ENCODE measurements around the gene SHROOM3. TPM values are rescaled to one million over a fixed set of nuclear protein-coding genes. Genes with fewer than 3 reads are reported as not detected.

Gene SHROOM3
- total and polyA plus RNA-seq, 2 of the 13 experiments (the other 11 are each of a cell fraction or from before 2014, with no cell fraction given) = 0.01 TPM; not detected in 1

GRCh38 chr4:76811604-76812412 lies 376.8 kb downstream of the SHROOM3 start:
- Histone ChIP-seq H3K9me3 (ENCODE audit: low read length) (peaks cover 13% of the 10 kb centered on the region), H3K79me2 (ENCODE audit: insufficient read depth, low read length) (no peaks in the 10 kb centered on the region), H3K4me3 (replicated peaks in 1 of 3; ENCODE audit: insufficient read depth in 1 of 3, low read depth in 2 of 3, low read length in 3 of 3) (no peak overlapping the region), H3K9ac (ENCODE audit: insufficient read depth, low read depth, low read length) (no peak overlapping the region), H3K27me3 (ENCODE audit: control insufficient read depth in 1 of 2, insufficient read depth in 2 of 2, low read length in 2 of 2) (no peaks in the 10 kb centered on the region), H3K4me1 (ENCODE audit: insufficient read depth, low read length) (peaks cover 18% of the 10 kb centered on the region), H3K4me2 (ENCODE audit: low read depth, low read length) (no peak overlapping the region), H3K36me3 (replicated peaks in 1 of 2; ENCODE audit: control insufficient read depth in 1 of 2, insufficient read depth in 2 of 2, low read length in 2 of 2) (no peaks in the 10 kb centered on the region), H4K20me1 (ENCODE audit: insufficient read depth, low read length) (no peaks in the 10 kb centered on the region), H3K27ac (ENCODE audit: extremely low read length, insufficient read depth, low read length) (no peak overlapping the region), H2AFZ (ENCODE audit: low read length) (no peak overlapping the region)
- no peak for DNase-seq (ENCODE audit: low spot score)
- no peak for TF ChIP-seq SIN3B (IDR thresholded peaks at IDR 0.05; ENCODE audit: low read length)
- no peak for TF ChIP-seq CREBL2 (CRISPR knock-in tag; IDR thresholded peaks at IDR 0.05; ENCODE audit: borderline replicate concordance)
- no peak for TF ChIP-seq ARNT2 (CRISPR knock-in tag; IDR thresholded peaks at IDR 0.05; ENCODE audit: low read depth)
- TF ChIP-seq ZNF431 (CRISPR knock-in tag; IDR thresholded peaks at IDR 0.05; ENCODE audit: borderline replicate concordance, low read depth) = no peak
- no peak for TF ChIP-seq ZMYM4 (CRISPR knock-in tag; IDR thresholded peaks at IDR 0.05)
- no peak for TF ChIP-seq DMTF1 (CRISPR knock-in tag; IDR thresholded peaks at IDR 0.05)
- TF ChIP-seq ZNF672 (CRISPR knock-in tag; IDR thresholded peaks at IDR 0.05) = no peak
- TF ChIP-seq ZZZ3 (CRISPR knock-in tag; IDR thresholded peaks at IDR 0.05; ENCODE audit: borderline replicate concordance) = no peak
- no peak for TF ChIP-seq ZNF883 (CRISPR knock-in tag; IDR thresholded peaks at IDR 0.05; ENCODE audit: not compliant biosample characterization)
- TF ChIP-seq ZSCAN30 (CRISPR knock-in tag; IDR thresholded peaks at IDR 0.05) = no peak
- TF ChIP-seq HNF1A (IDR thresholded peaks at IDR 0.05; ENCODE audit: low read depth) = no peak
- TF ChIP-seq HNF1A (CRISPR knock-in tag; IDR thresholded peaks at IDR 0.05; ENCODE audit: borderline replicate concordance) = no peak
- TF ChIP-seq RARG (CRISPR knock-in tag; IDR thresholded peaks at IDR 0.05; ENCODE audit: low read depth) = no peak
- TF ChIP-seq MTA1 (CRISPR knock-in tag; IDR thresholded peaks at IDR 0.05; ENCODE audit: borderline replicate concordance) = no peak
- BruUV-seq (replicated peaks) = no TSS peak
- ATAC-seq = no peak
- ChIA-PET CTCF (ENCODE audit: low intra/inter-chr PET ratio, low total read pairs) (no interaction called here), POLR2A (no interaction called here)
- no peak for FAIRE-seq
- WGBS (ENCODE audit: low lambda C conversion rate) = 57% methylated on average over 11 of the region's 12 CpGs
- in situ Hi-C loops (cut with HindIII; ENCODE audit: extremely low pct_ligation_motif_present, low pct_unique_long_range_greater_than_20kb) = no loop called here
- intact Hi-C loops (cut with micrococcal nuclease; ENCODE audit: unreplicated experiment) = no loop called here

Data from HepG2 (cell line).